Liver (tissue), 9 donors: ENCODE results near the gene MOB3B. TPM values are rescaled to one million over a fixed set of nuclear protein-coding genes. Genes with fewer than 3 reads are reported as not detected.

Source experiments
- DNase-seq: peaks from one replicate; pipeline ENCODE4 v3.0.0-alpha.2; 2017; ENCODE audit warnings: low spot score
- H3K27ac ChIP-seq, 2 donors: one replicate each; pipeline ENCODE4 v1.7.0; 2013; ENCODE audit warnings: inconsistent platforms in 2 of 2, low read length in 2 of 2, control low read depth in 1 of 2, low read depth in 1 of 2, mild to moderate bottlenecking in 1 of 2
- H3K27me3 ChIP-seq, 4 donors: one replicate each; pipeline versions ENCODE4 v1.6.1 to v1.7.0; 2013; ENCODE audit warnings: low read length in 3 of 4, inconsistent platforms in 1 of 4, mild to moderate bottlenecking in 1 of 4, moderate library complexity in 1 of 4; ENCODE audit not compliant: control insufficient read depth in 4 of 4, insufficient read depth in 4 of 4
- H3K36me3 ChIP-seq, 4 donors: one replicate each; pipeline versions ENCODE4 v1.6.1 to v1.7.0; 2013; ENCODE audit warnings: low read length in 3 of 4, mild to moderate bottlenecking in 3 of 4, low read depth in 1 of 4, moderate library complexity in 1 of 4; ENCODE audit not compliant: control insufficient read depth in 4 of 4, insufficient read depth in 3 of 4
- H3K4me1 ChIP-seq, 4 donors: one replicate each; pipeline versions ENCODE4 v1.6.1 to v1.7.0; 2013; ENCODE audit warnings: low read length in 3 of 4, mild to moderate bottlenecking in 3 of 4, moderate library complexity in 1 of 4; ENCODE audit not compliant: control insufficient read depth in 4 of 4, insufficient read depth in 4 of 4
- H3K4me3 ChIP-seq, 3 donors: one replicate each; pipeline versions ENCODE4 v1.6.1 to v1.7.0; 2013; ENCODE audit warnings: low read length in 3 of 3, control low read depth in 1 of 3, low read depth in 1 of 3, mild to moderate bottlenecking in 1 of 3
- H3K9ac ChIP-seq, 2 donors: one replicate each; pipeline ENCODE4 v1.7.0; 2013; ENCODE audit warnings: low read length in 2 of 2, mild to moderate bottlenecking in 2 of 2, moderate library complexity in 2 of 2, control low read depth in 1 of 2, low read depth in 1 of 2
- H3K9me3 ChIP-seq, 4 donors: one replicate each; pipeline versions ENCODE4 v1.6.1 to v1.7.0; 2013; ENCODE audit warnings: low read length in 3 of 4; ENCODE audit not compliant: control insufficient read depth in 4 of 4
- EGR1 ChIP-seq, 2 donors: IDR thresholded peaks; 2 replicates each; pipeline ENCODE4 v1.6.1; 2016 to 2018; ENCODE audit warnings: antibody characterized with exemption in 2 of 2, low read depth in 2 of 2
- FOXA2 ChIP-seq: IDR thresholded peaks from 2 replicates; pipeline ENCODE4 v1.6.1; 2016; ENCODE audit warnings: antibody characterized with exemption
- GABPA ChIP-seq, 2 donors: IDR thresholded peaks in 1 of 2; conservative IDR thresholded peaks in 1 of 2; 2 replicates each; pipeline ENCODE4 v1.6.1; 2016; ENCODE audit warnings: antibody characterized with exemption in 2 of 2, mild to moderate bottlenecking in 1 of 2, moderate library complexity in 1 of 2
- HNF4A ChIP-seq, 2 donors: conservative IDR thresholded peaks; 2 replicates each; pipeline ENCODE4 v1.6.1; 2016; ENCODE audit warnings: antibody characterized with exemption in 2 of 2, mild to moderate bottlenecking in 2 of 2
- HNF4G ChIP-seq: IDR thresholded peaks from 2 replicates; pipeline ENCODE4 v1.6.1; 2016; ENCODE audit warnings: antibody characterized with exemption
- JUND ChIP-seq, 2 donors: IDR thresholded peaks; 2 replicates each; pipeline ENCODE4 v1.6.1; 2016; ENCODE audit warnings: antibody characterized with exemption in 2 of 2
- NR2F2 ChIP-seq: IDR thresholded peaks from 2 replicates; pipeline ENCODE4 v1.6.1; 2016; ENCODE audit warnings: antibody characterized with exemption
- RAD21 ChIP-seq, 2 donors: IDR thresholded peaks; 2 replicates each; pipeline ENCODE4 v1.6.1; 2016; ENCODE audit warnings: antibody characterized with exemption in 2 of 2, mild to moderate bottlenecking in 2 of 2
- RXRA ChIP-seq, 2 donors: IDR thresholded peaks; 2 replicates each; pipeline ENCODE4 v1.6.1; 2017 to 2018; ENCODE audit warnings: antibody characterized with exemption in 2 of 2, mild to moderate bottlenecking in 1 of 2
- SP1 ChIP-seq: IDR thresholded peaks from 2 replicates; pipeline ENCODE4 v1.6.1; 2018; ENCODE audit warnings: antibody characterized with exemption, mild to moderate bottlenecking
- TAF1 ChIP-seq: conservative IDR thresholded peaks from 2 replicates; pipeline ENCODE4 v1.6.1; 2016; ENCODE audit warnings: antibody characterized with exemption, mild to moderate bottlenecking
- YY1 ChIP-seq: IDR thresholded peaks from 2 replicates; pipeline ENCODE4 v1.6.1; 2016; ENCODE audit warnings: antibody characterized with exemption, mild to moderate bottlenecking
- WGBS: extraction: QIAGEN DNeasy Blood & Tissue Kit; methylation state at CpG from one replicate; pipeline ENCODE4 v1.1.7; 2013; 5-methylcytosine and 5-hydroxymethylcytosine counted together
- polyA plus RNA-seq, 2 donors: library from polyadenylated mRNA; stranded (reverse) in 1 of 2; unstranded in 1 of 2; fragments of 200-250 nt in 1 of 2; fragments of >200 nt in 1 of 2; fragmentation: Nextera tagmentation in 1 of 2; extraction: Ambion mirVana in 1 of 2; gene quantifications; one replicate each; pipeline versions ENCODE4 v1.2.1 to v1.2.3, GENCODE V29; 2013 to 2015
- total RNA-seq, 2 donors: library from RNA; depleted of rRNA; stranded (reverse); fragments of >200 nt; gene quantifications; one replicate each; pipeline ENCODE4 v1.2.3, GENCODE V29; 2014
- TF ChIP-seq, protein P1 (sequence below): IDR thresholded peaks from 2 replicates; pipeline ENCODE4 v1.6.1; 2016; ENCODE audit warnings: antibody characterized with exemption, mild to moderate bottlenecking
- TF ChIP-seq, protein P2 (sequence below): IDR thresholded peaks from 2 replicates; pipeline ENCODE4 v1.6.1; 2016; ENCODE audit warnings: antibody characterized with exemption
- TF ChIP-seq, protein P3 (sequence below): IDR thresholded peaks from 2 replicates; pipeline ENCODE4 v1.6.1; 2016; ENCODE audit warnings: antibody characterized with exemption
- TF ChIP-seq, protein P4 (sequence below): fragments of 150-350 bp; IDR thresholded peaks from 2 replicates; pipeline ENCODE4 v1.5.1; 2017; ENCODE audit warnings: improper control_type of control experiment, low read depth, low read length; ENCODE audit not compliant: missing input control
- TF ChIP-seq, protein P5 (sequence below): IDR thresholded peaks from 2 replicates; pipeline ENCODE4 v1.6.1; 2016; ENCODE audit warnings: antibody characterized with exemption
- donor health status: healthy.
- donor health status: healthy.
- donor health status: healthy.
- donor health status: healthy.
- donor health status: healthy.

The MOB3B gene
- total and polyA plus RNA-seq, 4 donors = 0.36 to 1.1 (median 0.76) TPM

DNA sequence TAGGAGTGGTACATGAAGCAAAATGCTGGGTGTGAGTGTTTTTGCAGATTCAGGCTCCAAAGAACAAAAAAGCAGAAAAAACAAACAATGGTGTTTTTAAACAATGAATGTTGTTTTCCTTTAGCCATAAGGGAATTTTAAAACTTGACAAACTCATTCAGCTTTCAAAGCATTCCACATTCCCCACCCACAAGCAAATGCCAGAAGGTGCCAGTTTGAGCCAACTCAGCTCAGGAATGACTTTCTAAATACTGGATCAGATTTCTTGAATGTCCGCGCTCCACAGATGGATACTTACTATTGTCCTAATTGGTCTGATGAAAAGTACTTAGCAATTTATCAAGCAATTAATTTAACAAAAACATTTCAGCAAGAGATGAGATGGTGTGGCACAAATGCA, 12.9 kb upstream of the MOB3B start:
- Histone ChIP-seq H3K27me3 (no peaks in the 10 kb centered on the region), H3K27ac (no peak overlapping the region), H3K9ac (no peak overlapping the region), H3K4me1 (peaks cover 7 to 29% (median 20%) of the 10 kb centered on the region in 4 donors), H3K9me3 (no peaks in the 10 kb centered on the region), H3K4me3 (no peak overlapping the region), H3K36me3 (peaks cover 0 to 6% (median under 1%) of the 10 kb centered on the region in 4 donors)
- DNase-seq = no peak
- WGBS = 97% methylated on average over 2 of the region's 2 CpGs
- TF ChIP-seq, protein P1, sequence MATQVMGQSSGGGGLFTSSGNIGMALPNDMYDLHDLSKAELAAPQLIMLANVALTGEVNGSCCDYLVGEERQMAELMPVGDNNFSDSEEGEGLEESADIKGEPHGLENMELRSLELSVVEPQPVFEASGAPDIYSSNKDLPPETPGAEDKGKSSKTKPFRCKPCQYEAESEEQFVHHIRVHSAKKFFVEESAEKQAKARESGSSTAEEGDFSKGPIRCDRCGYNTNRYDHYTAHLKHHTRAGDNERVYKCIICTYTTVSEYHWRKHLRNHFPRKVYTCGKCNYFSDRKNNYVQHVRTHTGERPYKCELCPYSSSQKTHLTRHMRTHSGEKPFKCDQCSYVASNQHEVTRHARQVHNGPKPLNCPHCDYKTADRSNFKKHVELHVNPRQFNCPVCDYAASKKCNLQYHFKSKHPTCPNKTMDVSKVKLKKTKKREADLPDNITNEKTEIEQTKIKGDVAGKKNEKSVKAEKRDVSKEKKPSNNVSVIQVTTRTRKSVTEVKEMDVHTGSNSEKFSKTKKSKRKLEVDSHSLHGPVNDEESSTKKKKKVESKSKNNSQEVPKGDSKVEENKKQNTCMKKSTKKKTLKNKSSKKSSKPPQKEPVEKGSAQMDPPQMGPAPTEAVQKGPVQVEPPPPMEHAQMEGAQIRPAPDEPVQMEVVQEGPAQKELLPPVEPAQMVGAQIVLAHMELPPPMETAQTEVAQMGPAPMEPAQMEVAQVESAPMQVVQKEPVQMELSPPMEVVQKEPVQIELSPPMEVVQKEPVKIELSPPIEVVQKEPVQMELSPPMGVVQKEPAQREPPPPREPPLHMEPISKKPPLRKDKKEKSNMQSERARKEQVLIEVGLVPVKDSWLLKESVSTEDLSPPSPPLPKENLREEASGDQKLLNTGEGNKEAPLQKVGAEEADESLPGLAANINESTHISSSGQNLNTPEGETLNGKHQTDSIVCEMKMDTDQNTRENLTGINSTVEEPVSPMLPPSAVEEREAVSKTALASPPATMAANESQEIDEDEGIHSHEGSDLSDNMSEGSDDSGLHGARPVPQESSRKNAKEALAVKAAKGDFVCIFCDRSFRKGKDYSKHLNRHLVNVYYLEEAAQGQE = no peak
- TF ChIP-seq HNF4A (conservative IDR thresholded peaks at IDR 0.05) (no peak), FOXA2 (no peak), NR2F2 (no peak), RAD21 (IDR thresholded peaks at IDR 0.05) (no peak), GABPA (IDR thresholded peaks at IDR 0.05 in 1 of 2, conservative IDR thresholded peaks at IDR 0.05 in 1 of 2) (no peak), TAF1 (no peak), SP1 (no peak), YY1 (no peak), HNF4G (no peak), EGR1 (IDR thresholded peaks at IDR 0.05; ENCODE audit: low read depth in 2 of 2) (no peak)
- TF ChIP-seq, protein P2, sequence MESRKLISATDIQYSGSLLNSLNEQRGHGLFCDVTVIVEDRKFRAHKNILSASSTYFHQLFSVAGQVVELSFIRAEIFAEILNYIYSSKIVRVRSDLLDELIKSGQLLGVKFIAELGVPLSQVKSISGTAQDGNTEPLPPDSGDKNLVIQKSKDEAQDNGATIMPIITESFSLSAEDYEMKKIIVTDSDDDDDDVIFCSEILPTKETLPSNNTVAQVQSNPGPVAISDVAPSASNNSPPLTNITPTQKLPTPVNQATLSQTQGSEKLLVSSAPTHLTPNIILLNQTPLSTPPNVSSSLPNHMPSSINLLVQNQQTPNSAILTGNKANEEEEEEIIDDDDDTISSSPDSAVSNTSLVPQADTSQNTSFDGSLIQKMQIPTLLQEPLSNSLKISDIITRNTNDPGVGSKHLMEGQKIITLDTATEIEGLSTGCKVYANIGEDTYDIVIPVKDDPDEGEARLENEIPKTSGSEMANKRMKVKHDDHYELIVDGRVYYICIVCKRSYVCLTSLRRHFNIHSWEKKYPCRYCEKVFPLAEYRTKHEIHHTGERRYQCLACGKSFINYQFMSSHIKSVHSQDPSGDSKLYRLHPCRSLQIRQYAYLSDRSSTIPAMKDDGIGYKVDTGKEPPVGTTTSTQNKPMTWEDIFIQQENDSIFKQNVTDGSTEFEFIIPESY = no peak
- TF ChIP-seq, protein P3, sequence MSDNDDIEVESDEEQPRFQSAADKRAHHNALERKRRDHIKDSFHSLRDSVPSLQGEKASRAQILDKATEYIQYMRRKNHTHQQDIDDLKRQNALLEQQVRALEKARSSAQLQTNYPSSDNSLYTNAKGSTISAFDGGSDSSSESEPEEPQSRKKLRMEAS = no peak
- TF ChIP-seq, protein P4, sequence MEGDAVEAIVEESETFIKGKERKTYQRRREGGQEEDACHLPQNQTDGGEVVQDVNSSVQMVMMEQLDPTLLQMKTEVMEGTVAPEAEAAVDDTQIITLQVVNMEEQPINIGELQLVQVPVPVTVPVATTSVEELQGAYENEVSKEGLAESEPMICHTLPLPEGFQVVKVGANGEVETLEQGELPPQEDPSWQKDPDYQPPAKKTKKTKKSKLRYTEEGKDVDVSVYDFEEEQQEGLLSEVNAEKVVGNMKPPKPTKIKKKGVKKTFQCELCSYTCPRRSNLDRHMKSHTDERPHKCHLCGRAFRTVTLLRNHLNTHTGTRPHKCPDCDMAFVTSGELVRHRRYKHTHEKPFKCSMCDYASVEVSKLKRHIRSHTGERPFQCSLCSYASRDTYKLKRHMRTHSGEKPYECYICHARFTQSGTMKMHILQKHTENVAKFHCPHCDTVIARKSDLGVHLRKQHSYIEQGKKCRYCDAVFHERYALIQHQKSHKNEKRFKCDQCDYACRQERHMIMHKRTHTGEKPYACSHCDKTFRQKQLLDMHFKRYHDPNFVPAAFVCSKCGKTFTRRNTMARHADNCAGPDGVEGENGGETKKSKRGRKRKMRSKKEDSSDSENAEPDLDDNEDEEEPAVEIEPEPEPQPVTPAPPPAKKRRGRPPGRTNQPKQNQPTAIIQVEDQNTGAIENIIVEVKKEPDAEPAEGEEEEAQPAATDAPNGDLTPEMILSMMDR = no peak
- TF ChIP-seq, protein P5, sequence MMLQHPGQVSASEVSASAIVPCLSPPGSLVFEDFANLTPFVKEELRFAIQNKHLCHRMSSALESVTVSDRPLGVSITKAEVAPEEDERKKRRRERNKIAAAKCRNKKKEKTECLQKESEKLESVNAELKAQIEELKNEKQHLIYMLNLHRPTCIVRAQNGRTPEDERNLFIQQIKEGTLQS = no peak

DNA sequence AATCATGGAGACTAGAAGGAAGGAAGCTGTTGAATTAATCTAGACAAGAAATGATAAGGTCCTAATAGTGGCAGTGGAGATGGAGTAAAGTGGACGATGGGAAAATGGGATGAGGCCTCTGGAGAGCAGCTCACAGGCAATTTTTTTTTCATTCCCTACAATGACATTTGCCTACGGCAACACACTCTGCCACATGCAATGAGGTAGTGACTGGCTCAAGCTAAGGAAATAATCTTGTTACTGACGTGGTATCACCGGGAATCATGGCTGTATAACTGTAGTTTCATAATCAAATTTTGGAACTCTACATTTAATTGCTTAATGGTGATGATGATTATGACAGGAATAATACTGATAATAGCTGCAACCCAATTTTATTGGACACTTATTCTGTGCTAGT, 12.1 kb upstream of the MOB3B start:
- Histone ChIP-seq H3K36me3 (peaks cover 0 to 6% (median 0%) of the 10 kb centered on the region in 4 donors), H3K27ac (no peak overlapping the region), H3K4me3 (no peak overlapping the region), H3K9me3 (no peaks in the 10 kb centered on the region), H3K27me3 (no peaks in the 10 kb centered on the region), H3K4me1 (peaks cover 7 to 34% (median 22%) of the 10 kb centered on the region in 4 donors), H3K9ac (no peak overlapping the region)
- WGBS = 96% methylated on average over 4 of the region's 4 CpGs
- no peak for DNase-seq
- TF ChIP-seq, protein P2 = no peak
- TF ChIP-seq JUND (IDR thresholded peaks at IDR 0.05) (no peak), RXRA (IDR thresholded peaks at IDR 0.05) (no peak), RAD21 (IDR thresholded peaks at IDR 0.05) (no peak), HNF4A (conservative IDR thresholded peaks at IDR 0.05) (no peak)
- TF ChIP-seq, protein P3 = no peak
- TF ChIP-seq, protein P1 = no peak
